DMS53 (cell line): ENCODE data around the gene SRR.
A peak's percentile ranks its signal among the peaks of the same experiment; 100 is the strongest.
"Not testable (repeated sequence)": the region's sequence is repeated elsewhere in the genome, so short reads cannot be mapped to it uniquely, and the experiment has no call there.

ENCODE experiments used
- DNase-seq: peaks from one replicate; lab custom pipeline; 2025; lab: John Stamatoyannopoulos, UW

Gene SRR

DNA sequence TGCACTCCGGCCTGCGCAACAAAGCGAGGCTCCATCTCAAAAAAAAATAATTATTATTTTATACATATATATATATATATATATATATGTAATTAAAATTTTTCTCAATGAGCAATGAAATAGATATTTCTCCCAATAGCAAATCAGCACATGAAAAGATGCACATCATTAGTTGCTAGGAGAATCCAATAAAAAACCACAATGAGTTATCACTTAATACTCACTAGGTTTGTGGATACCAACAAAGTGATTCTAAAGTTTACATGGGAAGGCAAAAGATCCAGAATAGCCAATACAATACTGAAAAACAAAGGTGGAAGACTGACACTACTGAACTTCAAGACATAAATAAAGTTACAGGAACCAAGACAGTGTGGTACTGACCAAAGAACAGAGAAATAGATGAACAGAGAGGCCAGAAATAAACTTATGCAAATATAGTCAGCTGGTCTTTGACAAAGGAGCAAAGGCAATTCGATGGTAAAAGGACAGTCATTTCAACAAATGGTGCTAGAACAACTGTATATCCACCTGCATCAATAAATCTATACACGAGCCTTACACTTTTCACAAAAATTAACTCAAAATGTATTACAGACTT lies 13.8 kb upstream of the SRR start:
- DNase-seq: no peak

DNA sequence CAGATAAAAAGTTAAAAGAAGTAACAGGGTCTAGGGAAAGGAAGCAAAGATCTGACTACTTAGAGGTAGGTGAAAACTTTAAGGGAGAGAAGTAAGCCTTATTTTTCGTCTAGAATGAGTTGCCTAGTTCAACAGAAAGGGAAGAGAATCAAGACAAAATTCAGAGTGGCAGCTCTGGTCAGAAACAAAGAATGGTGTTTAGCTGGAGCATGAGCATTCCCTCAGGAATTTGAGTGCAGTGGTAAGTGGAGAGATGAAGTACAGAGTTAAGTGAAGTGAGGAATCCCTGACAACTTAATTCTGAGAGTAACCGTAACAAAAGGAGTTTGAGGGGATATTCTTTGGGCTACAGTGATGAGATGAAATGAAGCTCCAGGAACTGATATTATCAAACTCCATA lies 11.7 kb upstream of the SRR start:
- DNase-seq: no peak

DNA sequence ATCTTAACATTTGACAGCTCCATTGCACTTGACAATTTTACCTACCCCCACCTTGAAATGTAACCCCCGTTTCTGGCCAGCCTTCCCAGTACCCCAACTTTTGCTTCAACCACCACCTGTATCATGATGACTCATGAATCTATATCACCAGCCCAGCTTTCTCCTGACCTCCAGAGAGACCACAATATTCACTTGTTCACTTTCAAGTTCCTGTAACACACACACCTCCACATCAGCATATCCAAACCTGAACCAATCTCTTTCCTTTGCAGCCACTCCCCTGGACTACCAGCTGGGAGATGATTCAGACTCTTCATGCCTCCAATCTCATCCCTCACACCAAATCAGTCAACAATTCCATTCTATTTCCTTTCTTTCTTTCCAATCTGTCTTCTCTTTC lies 8.2 kb upstream of the SRR start:
- no peak for DNase-seq

DNA sequence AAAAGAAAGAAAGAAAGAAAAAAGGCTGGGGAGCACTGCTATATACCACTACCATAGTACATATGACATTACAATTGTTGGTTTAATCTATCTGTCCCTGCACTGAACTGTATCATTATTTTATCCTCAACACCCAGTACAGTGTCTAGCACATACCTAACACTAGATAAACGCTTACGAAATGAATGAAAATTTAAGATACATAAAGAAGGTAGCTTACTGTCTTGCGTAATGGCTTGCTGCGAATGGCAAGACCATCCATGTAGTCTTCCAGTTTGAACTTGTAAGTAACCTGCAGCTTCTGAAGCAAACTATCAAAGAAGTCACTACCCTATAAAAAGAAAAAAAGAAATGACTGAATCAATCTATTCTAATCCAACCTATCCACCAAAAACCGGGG lies 6.7 kb upstream of the SRR start:
- DNase-seq: no peak

DNA sequence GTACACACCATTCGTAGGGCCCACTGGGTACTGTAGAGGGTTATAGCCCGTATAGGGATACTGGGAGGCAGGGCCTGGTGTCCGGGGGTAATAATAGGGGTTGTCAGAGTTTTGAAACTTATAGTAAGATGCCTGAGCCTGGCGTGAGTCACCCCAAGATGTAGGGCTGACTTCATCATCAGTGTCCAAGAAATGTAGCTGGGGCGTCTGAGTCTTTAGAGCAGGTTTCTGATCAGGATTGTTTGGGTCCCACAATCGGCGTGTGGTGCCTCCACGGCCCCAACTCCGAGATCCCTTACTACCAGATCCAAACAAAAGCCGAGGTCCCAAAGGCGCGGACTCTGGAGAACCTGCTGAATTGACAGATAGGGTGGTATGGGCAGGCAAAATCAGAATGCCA lies 4.6 kb upstream of the SRR start:
- DNase-seq: no peak

DNA sequence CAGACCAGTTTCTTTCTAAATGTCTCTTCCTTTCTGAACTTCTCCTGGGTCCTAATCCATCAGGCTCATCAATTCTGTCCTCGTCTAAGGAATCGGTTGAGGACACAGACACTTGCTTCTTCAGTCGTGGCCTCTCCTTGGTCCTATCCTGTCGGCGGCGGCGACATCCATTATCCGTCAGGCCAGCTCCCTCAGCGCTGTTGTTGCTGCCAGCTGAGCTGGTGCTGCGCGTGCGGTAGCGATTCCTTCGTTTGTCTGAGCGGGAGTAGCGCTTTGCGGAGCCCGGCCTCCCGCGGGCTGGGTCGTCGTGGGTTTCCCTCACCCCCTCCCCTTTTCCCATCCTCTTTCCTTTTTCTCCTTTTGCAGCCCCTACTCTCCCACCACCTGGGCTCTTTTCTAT lies 4.0 kb upstream of the SRR start:
- DNase-seq: no peak

DNA sequence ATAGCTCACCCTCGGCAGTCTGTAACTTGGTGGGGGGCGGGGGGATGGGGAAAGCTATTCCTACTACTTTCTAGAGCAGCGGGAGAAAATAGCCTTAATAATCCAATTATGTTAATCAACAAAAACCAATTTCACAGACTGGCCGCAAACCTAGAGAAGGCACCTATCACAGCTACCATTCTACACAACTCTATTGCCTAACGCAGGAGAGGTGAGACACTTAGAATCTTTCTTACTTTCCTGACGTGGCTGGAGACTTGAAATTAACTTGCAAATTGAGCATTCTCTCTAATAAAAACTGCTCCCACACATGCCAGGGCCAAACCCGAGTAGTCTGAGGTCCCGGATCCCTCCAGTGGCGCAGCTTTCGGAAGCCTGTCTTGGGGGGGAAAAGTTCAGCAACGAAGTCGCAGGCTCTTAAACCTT lies 959 bp upstream of the SRR start:
- no peak for DNase-seq

DNA sequence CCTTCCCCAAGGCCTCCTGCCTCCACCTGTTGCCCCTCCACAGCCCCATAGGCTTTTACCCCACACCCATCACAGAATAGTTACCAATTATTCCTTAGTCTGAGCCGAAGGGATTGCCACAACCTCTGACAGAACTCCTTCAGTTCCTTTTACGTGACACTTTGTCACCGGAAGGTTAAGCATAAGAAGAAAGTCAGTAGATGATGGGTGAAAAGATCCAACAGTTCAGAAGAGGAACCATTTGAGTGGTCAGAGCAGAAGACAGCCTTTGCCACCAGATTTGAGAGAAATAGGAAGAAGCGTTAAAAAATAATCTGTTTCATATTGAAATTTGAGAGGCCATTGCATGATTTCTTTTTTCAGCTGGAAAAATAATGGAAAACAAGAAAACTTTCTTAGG lies 1.2 kb downstream of the SRR start:
- no peak for DNase-seq

DNA sequence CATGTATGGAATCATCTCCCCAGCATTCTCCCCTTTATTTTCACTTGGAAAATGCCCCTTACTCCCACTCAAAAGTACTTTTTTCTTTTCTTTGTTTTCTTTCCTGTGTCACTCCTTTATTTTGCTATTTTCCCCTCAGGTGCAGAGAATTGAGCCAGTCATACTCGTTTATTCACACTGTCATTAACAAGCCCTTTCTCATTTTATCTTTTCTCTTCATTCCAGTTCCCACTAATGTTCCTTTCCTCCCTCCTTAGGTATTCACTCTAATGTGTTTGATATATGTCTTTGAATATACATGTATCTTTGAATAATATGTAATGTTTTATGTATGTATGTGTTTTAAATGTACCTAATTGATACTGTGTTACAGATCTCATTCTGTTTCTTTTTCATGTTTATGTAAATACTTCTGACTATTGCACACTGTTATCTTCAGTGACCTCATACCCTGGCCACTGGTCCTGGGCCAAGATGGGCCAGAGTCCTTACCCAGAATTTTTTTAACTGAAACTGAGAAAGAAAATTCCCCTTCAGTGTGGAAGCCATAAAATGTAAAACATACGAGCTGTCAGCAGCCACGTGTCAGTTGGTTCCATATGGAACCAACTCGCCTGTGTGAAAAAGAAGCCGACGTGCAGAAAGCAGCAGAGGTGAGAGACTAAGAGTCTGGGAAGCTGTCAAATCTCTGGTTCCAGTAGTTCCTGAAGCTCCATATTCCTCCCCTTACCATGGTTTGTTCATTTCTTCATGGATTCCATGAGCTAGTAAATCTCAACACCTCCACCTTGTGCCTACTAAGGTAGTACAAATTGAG lies 5.8 kb downstream of the SRR start:
- no peak for DNase-seq

DNA sequence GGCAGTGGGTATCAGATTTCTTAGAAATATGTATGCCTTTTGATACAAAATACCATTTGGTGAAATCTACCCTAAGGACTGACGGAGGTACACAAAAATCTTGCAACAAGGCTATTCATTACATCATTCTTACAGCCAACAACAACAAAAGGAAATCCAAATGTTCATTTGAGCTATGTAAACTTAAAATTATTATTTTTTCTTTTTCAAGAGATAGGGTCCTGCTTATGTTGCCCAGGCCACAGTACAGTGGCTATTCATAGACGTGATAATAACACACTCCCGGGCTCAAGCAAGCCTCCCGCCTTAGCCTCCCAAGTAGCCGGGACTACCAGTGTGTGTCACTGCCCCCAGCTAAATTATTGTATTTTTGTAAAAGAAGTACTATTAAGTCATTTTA lies 9.0 kb downstream of the SRR start:
- no peak for DNase-seq

DNA sequence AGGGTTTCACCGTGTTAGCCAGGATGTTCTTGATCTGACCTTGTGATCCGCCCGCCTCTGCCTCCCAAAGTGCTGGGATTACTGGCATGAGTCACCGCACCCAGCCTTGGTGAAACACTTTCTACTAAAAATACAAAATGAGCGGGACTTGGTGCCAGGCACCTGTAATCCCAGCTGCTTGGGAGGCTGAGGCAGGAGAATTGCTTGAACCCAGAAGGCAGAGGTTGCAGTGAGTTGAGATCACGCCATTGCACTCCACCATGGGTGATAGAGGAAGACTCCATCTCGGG lies 13.1 kb downstream of the SRR start:
- DNase-seq: not testable (repeated sequence)

DNA sequence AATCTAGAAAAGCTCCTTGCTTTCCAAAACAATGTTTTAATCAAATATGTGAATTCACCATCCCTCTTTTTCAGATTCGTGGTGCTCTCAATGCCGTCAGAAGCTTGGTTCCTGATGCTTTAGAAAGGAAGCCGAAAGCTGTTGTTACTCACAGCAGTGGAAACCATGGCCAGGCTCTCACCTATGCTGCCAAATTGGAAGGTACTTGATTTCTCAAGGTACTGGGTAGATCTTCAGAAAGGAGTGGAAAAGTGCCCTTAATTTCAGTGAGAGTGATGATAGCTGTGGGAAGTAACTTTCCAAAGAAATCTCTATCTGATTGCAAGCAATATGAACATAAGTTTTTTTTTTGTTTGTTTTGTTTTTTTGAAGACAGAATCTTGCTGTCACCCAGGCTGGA lies 14.0 kb downstream of the SRR start:
- DNase-seq: no peak

DNA sequence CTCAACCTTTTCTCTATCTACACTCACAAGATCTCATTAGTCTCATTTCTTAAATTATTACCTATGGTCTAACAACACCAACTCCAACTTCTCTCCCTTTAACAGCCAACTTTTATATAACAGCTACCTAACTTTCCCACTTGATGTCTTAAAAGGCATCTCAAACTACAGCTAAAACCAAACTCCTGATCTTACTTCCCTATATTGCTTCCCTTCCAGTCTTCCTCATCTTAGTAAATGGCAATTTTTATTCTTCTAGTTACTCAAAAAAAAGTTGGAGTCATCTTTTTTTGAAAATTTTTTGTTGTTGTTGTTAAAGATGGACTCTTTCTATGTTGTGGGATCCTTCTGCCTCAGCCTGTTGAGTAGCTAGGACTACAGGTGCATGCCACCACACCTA lies 15.3 kb downstream of the SRR start:
- DNase-seq: no peak

DNA sequence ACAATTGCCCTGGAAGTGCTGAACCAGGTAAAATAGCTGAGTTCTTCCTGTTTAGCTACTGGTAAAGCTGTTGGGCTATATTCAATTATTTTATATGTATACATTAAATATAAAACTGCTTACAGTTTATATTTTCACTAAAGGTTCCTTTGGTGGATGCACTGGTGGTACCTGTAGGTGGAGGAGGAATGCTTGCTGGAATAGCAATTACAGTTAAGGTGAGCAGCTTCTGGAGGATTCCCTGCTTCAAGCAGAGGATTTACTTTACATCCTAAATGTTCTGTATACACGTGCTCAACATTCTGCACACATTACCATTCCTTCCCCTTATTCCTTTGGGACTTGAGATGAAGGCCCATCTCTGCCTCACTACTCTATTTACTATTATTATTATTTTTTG lies 17.6 kb downstream of the SRR start:
- no peak for DNase-seq

DNA sequence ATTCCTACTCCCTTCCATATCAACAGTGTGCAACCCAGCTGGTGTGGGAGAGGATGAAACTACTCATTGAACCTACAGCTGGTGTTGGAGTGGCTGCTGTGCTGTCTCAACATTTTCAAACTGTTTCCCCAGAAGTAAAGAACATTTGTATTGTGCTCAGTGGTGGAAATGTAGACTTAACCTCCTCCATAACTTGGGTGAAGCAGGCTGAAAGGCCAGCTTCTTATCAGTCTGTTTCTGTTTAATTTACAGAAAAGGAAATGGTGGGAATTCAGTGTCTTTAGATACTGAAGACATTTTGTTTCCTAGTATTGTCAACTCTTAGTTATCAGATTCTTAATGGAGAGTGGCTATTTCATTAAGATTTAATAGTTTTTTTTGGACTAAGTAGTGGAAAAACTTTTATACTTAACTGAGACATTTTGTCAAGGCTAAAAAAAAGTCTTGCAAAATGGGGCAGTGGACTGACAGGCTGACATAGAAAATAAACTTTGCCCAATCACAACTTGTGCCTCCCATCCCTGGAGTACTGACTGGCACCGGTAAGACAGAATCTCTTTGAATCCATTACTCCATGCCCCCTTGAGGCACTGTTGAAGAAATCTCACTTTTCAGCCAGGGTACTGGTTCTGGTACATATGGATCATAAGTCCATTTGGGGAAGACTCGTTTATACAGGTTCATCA lies 20.0 kb downstream of the SRR start:
- no peak for DNase-seq

DNA sequence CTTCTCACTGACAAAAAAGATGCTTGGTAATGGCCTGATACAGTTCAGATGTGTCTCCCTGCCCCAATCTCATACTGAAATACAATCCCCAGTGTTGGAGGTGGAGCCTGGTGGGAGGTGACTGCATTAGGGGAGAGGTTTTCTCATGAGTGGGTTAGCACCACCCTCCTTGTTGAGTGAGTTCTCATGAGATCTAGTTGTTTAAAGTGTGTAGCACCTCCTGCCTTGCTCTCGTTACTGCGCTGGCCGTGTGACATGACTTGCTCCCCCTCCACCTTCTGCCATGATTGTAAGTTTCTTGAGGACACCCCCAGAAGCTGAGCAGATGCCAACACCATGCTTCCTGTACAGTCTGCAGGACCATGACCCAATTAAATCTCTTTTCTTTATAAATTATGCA lies 27.6 kb downstream of the SRR start:
- DNase-seq: peak; percentile 16

DNA sequence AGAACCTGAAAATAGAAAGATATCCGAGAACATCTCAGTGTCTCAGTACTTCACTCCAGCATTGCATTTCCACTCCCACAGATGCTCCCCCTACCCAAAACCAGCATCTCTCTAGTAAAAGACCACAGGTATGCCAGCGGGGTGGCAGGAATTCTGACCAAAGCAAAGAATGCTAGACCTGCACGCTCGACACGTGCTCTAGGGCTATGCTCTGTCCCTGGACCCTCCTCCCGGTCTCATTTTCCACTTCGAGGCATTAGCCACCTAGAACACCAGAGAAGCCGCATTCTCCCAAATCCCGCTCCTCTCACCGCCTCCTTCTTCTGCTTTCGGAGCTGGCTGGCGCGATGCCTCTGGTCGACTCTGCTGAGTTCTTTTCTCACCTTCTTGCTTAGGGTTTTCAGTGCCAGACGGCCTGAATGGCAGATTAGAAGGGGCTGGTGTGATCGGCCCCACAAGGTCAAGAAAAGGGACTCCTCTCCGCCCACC lies 32.0 kb downstream of the SRR start:
- DNase-seq: peak; percentile 29

DNA sequence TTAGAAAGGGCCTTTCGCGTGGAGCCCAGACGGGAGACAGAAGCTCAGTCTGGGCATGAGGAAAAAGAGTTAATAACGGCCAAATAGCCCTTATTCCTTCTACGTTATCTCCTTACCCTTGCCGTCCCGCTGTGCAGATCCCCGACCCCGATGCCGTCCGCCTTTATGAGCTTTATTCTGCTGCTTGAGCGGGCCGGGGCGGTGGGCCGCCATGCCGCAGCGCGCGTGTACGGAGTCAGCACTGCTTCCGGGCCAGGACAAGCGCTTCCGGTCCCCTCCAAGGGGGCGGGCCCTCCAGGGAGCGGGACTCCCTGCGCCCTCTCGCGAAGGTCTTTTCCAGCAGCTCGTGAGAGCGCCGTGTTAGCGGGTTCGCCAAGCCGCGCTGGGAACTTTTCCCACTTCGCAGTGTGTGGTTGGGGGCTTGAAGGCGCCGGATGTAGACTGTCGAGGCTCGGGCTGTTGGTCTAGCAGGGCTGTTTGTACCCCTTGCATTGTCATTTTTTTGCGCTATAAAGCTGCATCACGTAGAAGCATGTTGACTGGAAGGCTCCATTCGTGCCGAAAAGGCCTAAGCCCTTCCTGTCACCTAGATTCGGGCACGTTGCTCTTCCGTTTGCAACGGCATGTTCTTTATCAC lies 32.6 kb downstream of the SRR start, which contains the start of gene TSR1:
Gene TSR1 (minus strand): TSS at position 243 of the 637 bp plus-strand sequence. CDS start 30 bp downstream, at position 213.
- peak; percentile 93 for DNase-seq

DNA sequence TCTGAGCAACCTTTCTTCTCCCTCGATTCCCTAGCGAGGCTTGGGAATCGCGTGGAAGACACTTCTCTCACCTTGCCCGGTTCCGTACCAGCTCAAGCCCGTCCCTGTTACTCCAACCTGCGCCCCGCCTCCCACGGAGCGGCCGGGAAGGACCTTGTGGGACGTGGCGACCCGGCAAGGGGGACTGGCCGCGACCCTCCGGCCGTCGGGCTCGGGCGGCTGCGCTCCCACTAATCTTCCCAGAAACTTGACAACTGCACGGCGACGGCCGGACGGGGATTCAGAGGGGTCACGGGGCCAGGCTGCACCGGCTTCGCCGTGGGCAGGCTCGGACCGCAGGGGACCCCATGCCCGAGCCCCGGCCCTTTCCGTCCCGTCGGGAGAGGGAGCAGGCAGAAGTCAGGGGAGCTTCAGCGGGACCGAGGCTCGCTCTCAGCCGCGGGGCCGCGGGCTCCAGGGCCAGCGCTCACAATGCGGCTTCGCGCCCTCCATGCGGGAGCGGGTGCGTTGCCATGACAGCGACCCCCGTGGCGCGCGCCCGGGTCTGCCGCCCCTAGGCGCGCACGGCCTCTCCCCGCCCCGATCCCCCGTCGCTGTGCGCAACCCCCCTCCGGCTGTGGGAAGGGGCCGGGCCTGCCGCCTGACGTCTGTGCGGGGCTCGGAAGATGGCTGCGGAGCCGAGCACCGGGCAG lies 33.2 kb downstream of the SRR start, which contains the start of gene SGSM2:
Gene SGSM2 (plus strand): TSS at position 650 of the 692 bp plus-strand sequence. CDS start 188 bp downstream, outside the sequence.
- DNase-seq: peak; percentile 56

DNA sequence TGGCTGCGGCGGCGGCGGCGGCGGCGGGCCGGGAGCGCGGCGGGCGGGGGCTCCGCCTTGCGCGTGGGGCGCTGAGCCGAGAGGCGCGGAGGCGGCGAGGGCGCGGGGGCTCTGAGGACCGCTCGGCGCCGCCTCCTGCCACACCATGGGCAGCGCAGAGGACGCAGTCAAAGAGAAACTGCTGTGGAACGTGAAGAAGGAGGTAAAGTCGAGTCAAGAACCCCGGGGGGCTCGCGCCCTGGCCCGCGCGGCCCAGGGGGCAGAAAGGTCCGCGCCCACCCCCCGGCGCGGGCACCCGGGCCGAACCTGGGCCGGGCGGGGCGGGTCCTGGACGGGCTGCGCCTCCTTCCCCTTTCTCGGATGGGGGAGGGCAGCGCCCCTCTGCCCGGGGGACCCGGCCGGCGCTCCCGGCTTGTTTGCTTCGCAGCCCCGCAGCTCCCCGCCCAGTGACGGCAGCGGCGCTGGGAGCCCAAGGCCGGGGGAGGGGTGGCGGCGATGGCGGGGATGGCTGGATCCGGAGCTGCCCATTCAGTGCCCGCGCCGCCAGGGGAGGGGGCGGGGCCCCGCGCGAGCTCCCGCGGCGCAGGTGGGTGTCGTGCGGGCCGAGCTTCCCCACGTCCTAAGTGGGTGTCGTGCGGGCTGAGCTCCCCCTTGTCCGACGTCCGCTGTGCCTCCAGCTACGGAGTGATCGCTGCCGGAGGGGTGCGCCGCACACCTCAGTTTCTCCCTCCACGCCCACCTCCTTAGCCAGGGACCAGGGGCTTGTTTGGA lies 34.0 kb downstream of the SRR start:
- peak; percentile 70 for DNase-seq

DNA sequence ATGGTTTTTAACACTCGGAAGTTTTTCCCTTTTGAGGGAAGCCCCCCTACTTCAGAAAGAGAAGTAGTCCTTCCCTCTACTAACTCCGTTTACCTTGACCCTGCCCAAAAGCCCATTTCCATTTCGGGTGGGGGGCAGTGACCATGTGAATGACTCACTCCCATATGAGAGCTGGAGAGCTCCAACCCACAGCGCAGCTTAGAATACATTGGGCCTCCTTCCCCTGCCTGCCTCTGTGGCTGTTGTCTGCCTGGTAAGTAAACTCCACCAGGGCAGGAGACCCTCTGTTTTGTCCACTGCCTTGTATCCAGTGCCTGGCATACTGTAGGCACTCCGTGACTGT lies 34.5 kb downstream of the SRR start:
- peak; percentile 14 for DNase-seq
